Stimulated activated naive CD8-positive, alpha-beta T cell treated with anti-CD3 and anti-CD28 coated beads, Interleukin-15, amount 100 ng/mL, for 72 hours (primary cell): Measurements from ENCODE around the gene NEU4.
"Not testable (repeated sequence)": the region's sequence is repeated elsewhere in the genome, so short reads cannot be mapped to it uniquely, and the experiment has no call there.

Experiments used
- ATAC-seq: fragments of 150-1000 bp; cut with Tn5 transposase; 2 replicates; pipeline ENCODE4 v1.10.0; 2021; ENCODE audit warnings: mild to moderate bottlenecking, moderate library complexity
- DNase-seq, 2 donors: peaks; one replicate each; pipeline ENCODE4 v3.0.0; 2021 to 2022
- H3K27ac Mint-ChIP-seq, 2 donors: one replicate each; pipeline ENCODE4 v1.8.0; 2022; ENCODE audit warnings: mild to moderate bottlenecking in 2 of 2, mixed read lengths in 2 of 2, moderate library complexity in 2 of 2
- H3K27me3 Mint-ChIP-seq: one replicate; pipeline ENCODE4 v1.8.0; 2022; ENCODE audit warnings: mixed read lengths
- H3K4me1 Mint-ChIP-seq: one replicate; pipeline ENCODE4 v1.8.0; 2022; ENCODE audit warnings: mild to moderate bottlenecking, mixed read lengths
- H3K4me3 Mint-ChIP-seq, 2 donors: one replicate each; pipeline ENCODE4 v1.8.0; 2022; ENCODE audit warnings: mild to moderate bottlenecking in 2 of 2, mixed read lengths in 2 of 2, moderate library complexity in 1 of 2
- H3K9me3 Mint-ChIP-seq, 2 donors: one replicate each; pipeline ENCODE4 v1.8.0; 2022; ENCODE audit warnings: mixed read lengths in 2 of 2

Gene NEU4

GRCh38 chr2:241813644-241814392 lies 4.8 kb downstream of the NEU4 start:
- Mint-ChIP-seq H3K27ac (peak overlapping the region in 1 of 2 donors; percentile 34), H3K27me3 (peaks cover 49% of the 10 kb centered on the region), H3K9me3 (no peaks in the 10 kb centered on the region), H3K4me3 (peak overlapping the region in 1 of 2 donors; percentile 53), H3K4me1 (peaks cover 37% of the 10 kb centered on the region)
- ATAC-seq = no peak
- DNase-seq = no peak

DNA sequence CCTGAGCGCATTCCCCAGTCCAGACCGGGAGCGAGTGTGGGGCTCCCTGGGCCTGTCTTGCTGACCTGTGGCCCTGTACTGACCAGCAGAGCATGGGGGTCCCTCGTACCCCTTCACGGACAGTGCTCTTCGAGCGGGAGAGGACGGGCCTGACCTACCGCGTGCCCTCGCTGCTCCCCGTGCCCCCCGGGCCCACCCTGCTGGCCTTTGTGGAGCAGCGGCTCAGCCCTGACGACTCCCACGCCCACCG lies 5.3 kb downstream of the NEU4 start:
- Mint-ChIP-seq H3K9me3 (no peaks in the 10 kb centered on the region), H3K4me3 (no peak overlapping the region), H3K4me1 (peaks cover 32% of the 10 kb centered on the region), H3K27me3 (peaks cover 44% of the 10 kb centered on the region), H3K27ac (peak overlapping the region in 1 of 2 donors; percentile 34)
- no peak for ATAC-seq
- DNase-seq = no peak

DNA sequence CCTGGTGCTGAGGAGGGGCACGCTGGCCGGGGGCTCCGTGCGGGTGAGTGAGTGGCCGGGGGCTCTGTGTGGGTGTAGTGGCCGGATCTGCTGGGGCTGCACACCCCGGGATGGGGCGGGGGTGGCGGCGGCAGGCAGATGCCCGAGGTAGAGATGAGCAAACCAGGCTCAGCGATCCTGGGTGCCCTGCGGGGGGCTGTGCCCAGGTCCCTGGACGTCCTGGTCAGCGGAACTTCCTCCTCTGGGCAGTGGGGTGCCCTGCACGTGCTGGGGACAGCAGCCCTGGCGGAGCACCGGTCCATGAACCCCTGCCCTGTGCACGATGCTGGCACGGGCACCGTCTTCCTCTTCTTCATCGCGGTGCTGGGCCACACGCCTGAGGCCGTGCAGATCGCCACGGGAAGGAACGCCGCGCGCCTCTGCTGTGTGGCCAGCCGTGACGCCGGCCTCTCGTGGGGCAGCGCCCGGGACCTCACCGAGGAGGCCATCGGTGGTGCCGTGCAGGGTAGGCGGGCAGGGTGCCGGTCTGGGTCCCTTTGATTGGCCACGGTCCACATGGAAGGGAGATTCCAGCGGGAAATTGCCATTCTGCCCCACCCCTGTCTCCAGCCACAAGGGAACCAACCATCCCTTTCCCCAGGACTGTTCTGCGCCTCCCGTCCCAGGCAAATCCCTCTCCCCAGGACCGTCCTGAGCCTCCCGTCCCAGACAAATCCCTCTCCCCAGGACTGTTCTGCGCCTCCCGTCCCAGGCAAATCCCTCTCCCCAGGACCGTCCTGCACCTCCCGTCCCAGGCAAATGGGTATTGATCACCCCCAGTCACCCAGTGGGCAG lies 5.9 kb downstream of the NEU4 start:
- H3K9me3 Mint-ChIP-seq = no peaks in the 10 kb centered on the region
- no peak for ATAC-seq
- H3K4me3 Mint-ChIP-seq = no peak overlapping the region
- no peak for DNase-seq
- H3K27me3 Mint-ChIP-seq = peaks cover 39% of the 10 kb centered on the region
- H3K4me1 Mint-ChIP-seq = peaks cover 26% of the 10 kb centered on the region
- peak overlapping the region in 1 of 2 donors; percentile 19 for H3K27ac Mint-ChIP-seq

DNA sequence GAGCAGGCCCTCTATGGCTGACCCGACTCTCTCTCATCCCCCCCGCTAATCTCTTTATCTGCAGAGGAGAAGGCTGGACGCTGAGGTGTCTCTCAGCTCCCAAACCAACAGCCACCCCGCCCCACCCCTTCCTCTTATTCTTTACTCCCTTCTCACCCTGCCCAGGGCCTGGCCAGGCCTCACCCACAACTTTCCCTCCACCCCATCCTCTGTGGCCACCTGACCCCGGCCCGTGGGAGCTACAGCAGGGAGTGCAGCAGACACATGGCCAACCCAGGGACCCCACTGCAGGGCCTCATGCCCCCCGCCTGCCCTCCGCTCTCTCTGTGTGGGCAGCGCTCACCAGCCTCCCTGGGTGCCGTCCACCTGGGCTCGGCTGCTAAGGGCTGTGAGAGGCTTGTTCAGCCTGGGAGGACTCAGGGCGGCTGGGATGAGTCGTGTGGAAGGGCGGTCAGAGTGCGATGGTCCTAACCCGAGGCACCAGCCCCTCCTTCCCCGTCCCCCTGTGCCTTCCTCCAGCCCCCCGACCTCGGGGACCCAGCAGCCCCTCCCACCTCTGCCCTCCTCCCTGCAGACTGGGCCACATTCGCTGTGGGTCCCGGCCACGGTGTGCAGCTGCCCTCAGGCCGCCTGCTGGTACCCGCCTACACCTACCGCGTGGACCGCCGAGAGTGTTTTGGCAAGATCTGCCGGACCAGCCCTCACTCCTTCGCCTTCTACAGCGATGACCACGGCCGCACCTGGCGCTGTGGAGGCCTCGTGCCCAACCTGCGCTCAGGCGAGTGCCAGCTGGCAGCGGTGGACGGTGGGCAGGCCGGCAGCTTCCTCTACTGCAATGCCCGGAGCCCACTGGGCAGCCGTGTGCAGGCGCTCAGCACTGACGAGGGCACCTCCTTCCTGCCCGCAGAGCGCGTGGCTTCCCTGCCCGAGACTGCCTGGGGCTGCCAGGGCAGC lies 6.8 kb downstream of the NEU4 start:
- DNase-seq (no peak), ATAC-seq (no peak)
- Mint-ChIP-seq H3K4me3 (no peak overlapping the region), H3K4me1 (peaks cover 20% of the 10 kb centered on the region), H3K27ac (peak overlapping the region in 1 of 2 donors; percentile 19), H3K27me3 (peaks cover 39% of the 10 kb centered on the region), H3K9me3 (no peaks in the 10 kb centered on the region)

DNA sequence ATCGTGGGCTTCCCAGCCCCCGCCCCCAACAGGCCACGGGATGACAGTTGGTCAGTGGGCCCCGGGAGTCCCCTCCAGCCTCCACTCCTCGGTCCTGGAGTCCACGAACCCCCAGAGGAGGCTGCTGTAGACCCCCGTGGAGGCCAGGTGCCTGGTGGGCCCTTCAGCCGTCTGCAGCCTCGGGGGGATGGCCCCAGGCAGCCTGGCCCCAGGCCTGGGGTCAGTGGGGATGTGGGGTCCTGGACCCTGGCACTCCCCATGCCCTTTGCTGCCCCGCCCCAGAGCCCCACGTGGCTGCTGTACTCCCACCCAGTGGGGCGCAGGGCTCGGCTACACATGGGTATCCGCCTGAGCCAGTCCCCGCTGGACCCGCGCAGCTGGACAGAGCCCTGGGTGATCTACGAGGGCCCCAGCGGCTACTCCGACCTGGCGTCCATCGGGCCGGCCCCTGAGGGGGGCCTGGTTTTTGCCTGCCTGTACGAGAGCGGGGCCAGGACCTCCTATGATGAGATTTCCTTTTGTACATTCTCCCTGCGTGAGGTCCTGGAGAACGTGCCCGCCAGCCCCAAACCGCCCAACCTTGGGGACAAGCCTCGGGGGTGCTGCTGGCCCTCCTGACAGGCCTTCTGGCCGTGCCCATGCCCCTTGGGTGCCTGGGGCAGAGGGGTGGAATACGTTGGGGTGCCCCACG lies 7.6 kb downstream of the NEU4 start:
- DNase-seq = no peak
- Mint-ChIP-seq H3K27ac (no peak overlapping the region), H3K27me3 (peaks cover 39% of the 10 kb centered on the region), H3K4me3 (no peak overlapping the region), H3K4me1 (peaks cover 26% of the 10 kb centered on the region), H3K9me3 (no peaks in the 10 kb centered on the region)
- ATAC-seq = peak; percentile 10

DNA sequence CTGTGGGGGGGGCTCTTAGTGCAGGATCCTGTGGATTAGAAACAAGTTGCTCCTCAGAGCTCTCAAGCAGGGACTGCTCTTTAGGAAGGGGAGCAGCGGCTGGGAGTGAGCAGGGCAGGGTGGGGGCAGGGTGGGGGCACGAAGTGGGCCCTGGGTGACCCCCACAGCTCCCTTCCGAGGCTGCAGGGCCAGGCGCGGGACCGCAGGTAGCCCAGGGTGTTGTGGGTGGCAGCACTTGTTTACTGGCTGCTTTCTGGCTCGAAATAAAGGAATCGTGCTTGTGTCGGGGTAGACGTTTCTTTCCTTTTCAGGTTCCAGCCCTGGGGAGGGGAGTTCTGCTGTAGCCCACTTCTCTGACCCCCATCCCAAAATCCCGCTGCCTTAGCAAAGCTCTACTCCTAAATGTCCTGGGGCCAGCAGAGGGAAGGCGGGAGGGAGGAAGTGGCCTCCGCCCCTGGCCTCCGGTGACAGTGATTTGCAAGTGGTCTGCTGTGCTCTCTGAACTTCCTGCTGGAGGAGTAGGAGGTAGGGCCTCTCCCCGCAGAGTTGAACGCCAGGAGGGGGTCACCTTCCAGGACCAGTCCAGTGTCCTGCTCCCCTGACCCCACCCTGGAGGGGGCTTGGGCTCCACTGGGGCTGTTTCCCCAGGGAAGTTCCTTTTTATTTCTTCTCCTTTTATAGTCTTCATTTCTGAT lies 8.3 kb downstream of the NEU4 start:
- no peak for ATAC-seq
- no peak for DNase-seq
- Mint-ChIP-seq H3K9me3 (no peaks in the 10 kb centered on the region), H3K4me1 (peaks cover 32% of the 10 kb centered on the region), H3K4me3 (peak overlapping the region in 1 of 2 donors; percentile 60), H3K27ac (peak overlapping the region in 1 of 2 donors; percentile 88), H3K27me3 (peaks cover 41% of the 10 kb centered on the region)

- H3K27ac Mint-ChIP-seq = peak overlapping the region in 1 of 2 donors; percentile 88
- not testable (repeated sequence) for DNase-seq, H3K4me3 Mint-ChIP-seq, ATAC-seq, H3K9me3 Mint-ChIP-seq
- H3K27me3 Mint-ChIP-seq = peaks cover 46% of the 10 kb centered on the region
- peaks cover 38% of the 10 kb centered on the region for H3K4me1 Mint-ChIP-seq
Measured at GRCh38 chr2:241817821-241818215, 8.8 kb downstream of the NEU4 start.

- Mint-ChIP-seq H3K27ac (no peak overlapping the region), H3K4me1 (peaks cover 41% of the 10 kb centered on the region), H3K27me3 (peaks cover 49% of the 10 kb centered on the region), H3K4me3 (no peak overlapping the region), H3K9me3 (peaks cover 5 to 9% of the 10 kb centered on the region in 2 donors)
- DNase-seq (no peak), ATAC-seq (no peak)
Measured at GRCh38 chr2:241818229-241818942, 9.4 kb downstream of the NEU4 start.

- H3K27ac Mint-ChIP-seq = no peak overlapping the region
- peaks cover 9 to 14% of the 10 kb centered on the region in 2 donors for H3K9me3 Mint-ChIP-seq
- H3K27me3 Mint-ChIP-seq = peaks cover 49% of the 10 kb centered on the region
- no peak overlapping the region for H3K4me3 Mint-ChIP-seq
- H3K4me1 Mint-ChIP-seq = peaks cover 41% of the 10 kb centered on the region
- no peak for ATAC-seq
- DNase-seq = no peak
Measured at GRCh38 chr2:241818943-241819270, 9.9 kb downstream of the NEU4 start.

DNA sequence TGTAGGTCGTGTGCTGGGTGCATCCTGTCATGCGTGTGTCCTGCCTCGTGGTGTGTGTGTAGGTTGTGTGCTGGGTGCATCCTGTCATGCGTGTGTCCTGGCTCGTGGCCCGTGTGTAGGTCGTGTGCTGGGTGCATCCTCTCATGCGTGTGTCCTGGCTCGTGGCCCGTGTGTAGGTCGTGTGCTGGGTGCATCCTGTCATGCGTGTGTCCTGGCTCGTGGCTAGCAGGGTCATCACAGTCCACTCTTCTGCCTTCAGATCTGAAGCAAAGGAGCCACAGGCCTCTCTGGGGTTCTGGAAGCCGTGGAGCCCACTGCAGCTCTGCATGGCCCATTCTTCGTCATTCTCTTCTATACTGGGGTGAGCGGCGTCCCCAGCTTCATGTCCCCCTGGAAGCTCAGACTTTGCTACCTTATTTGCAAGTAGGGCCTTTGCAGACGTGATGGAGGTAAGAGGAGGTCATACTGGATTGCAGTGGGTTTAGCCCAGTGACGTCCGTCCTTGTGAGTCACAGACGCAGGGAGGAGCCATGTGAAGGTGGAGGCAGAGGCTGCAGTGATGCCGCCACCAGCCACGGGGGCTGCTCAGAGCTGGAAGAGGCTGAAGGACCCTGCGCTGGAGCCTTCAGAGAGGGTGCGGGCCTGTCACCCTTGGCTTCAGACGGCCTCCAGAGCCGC lies 11.1 kb downstream of the NEU4 start:
- Mint-ChIP-seq H3K4me1 (peaks cover 38% of the 10 kb centered on the region), H3K27me3 (peaks cover 48% of the 10 kb centered on the region), H3K9me3 (peaks cover 9 to 22% of the 10 kb centered on the region in 2 donors)
- not testable (repeated sequence) for DNase-seq, H3K27ac Mint-ChIP-seq, ATAC-seq, H3K4me3 Mint-ChIP-seq

- DNase-seq (no peak), ATAC-seq (peak; percentile 27)
- Mint-ChIP-seq H3K4me1 (peaks cover 38% of the 10 kb centered on the region), H3K9me3 (peaks cover 12 to 28% of the 10 kb centered on the region in 2 donors), H3K27me3 (peaks cover 48% of the 10 kb centered on the region), H3K4me3 (peak overlapping the region in 1 of 2 donors; percentile 75), H3K27ac (peak overlapping the region in 1 of 2 donors; percentile 96)
Measured at GRCh38 chr2:241820625-241821384, 11.8 kb downstream of the NEU4 start.

DNA sequence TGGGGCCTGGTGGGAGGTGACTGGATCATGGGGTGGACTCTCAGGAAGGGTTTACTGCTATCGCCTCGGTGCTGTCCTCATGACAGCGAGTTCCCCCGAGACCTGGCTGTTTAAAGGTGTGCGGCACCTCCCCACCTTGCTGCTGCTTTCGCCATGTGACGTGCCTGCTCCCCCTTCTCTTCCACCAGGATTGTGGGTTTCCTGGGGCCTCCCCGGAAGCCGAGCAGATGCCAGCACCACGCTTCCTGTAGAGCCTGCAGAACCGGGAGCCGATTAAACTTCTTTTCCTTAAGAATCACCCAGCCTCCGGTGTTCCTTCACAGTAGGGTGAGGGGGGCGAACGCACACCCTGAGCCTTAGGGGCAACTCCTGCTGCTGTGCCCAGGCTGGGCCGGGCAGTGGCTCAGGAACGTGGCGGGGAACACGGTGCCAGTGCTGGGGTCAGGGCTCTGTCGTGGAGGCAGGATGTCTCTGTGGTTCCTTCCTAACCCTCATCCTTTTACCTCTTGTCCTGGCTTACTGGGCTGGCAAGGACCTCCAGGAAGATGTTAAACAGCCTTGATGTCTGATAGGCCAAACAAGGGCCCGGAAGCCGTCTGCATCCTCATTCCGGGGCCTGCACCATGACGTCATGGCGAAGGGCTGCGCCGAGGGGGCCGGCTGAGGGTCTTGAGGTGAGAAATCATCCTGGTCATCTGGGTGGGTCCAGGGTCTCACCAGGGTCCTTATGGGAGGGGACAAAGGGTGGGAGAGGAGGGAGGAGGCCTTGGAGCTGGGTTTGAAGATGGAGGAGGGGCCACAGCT lies 12.7 kb downstream of the NEU4 start:
- no peak for DNase-seq
- Mint-ChIP-seq H3K9me3 (peaks cover 15 to 35% of the 10 kb centered on the region in 2 donors), H3K4me3 (peak overlapping the region in 1 of 2 donors; percentile 75), H3K27ac (peak overlapping the region in 1 of 2 donors; percentile 96), H3K4me1 (peaks cover 38% of the 10 kb centered on the region), H3K27me3 (peaks cover 47% of the 10 kb centered on the region)
- ATAC-seq = no peak
